Uterus (tissue), 4 donors: ENCODE data around the gene CBFA2T3. TPM values are rescaled to one million over a fixed set of nuclear protein-coding genes. Genes with fewer than 3 reads are reported as not detected.

Experiments
- DNase-seq, 2 donors: peaks; one replicate each; pipeline ENCODE4 v3.0.0-alpha.2; 2019 to 2020
- H3K27ac ChIP-seq, 2 donors: fragments of 200-600 bp; sonication (generic); 1 replicate in 1 of 2; 2 replicates in 1 of 2; pipeline ENCODE4 v1.5.1; 2016 to 2018
- H3K27me3 ChIP-seq, 2 donors: fragments of 200-600 bp; sonication (generic); one replicate each; pipeline ENCODE4 v1.5.1; 2018 to 2019; ENCODE audit warnings: control low read depth in 1 of 2
- H3K36me3 ChIP-seq, 2 donors: fragments of 200-600 bp; sonication (generic); one replicate each; pipeline ENCODE4 v1.5.1; 2019; ENCODE audit warnings: control low read depth in 1 of 2
- H3K4me1 ChIP-seq, 2 donors: fragments of 200-600 bp; sonication (generic); one replicate each; pipeline ENCODE4 v1.5.1; 2018 to 2019; ENCODE audit warnings: control low read depth in 1 of 2
- H3K4me3 ChIP-seq, 2 donors: fragments of 200-600 bp; sonication (generic); 1 replicate in 1 of 2; 2 replicates in 1 of 2; pipeline ENCODE4 v1.5.1; 2018 to 2019; ENCODE audit warnings: mild to moderate bottlenecking in 1 of 2
- H3K9me3 ChIP-seq, 2 donors: fragments of 200-600 bp; sonication (generic); one replicate each; pipeline ENCODE4 v1.5.1; 2019; ENCODE audit warnings: control low read depth in 1 of 2
- POLR2A ChIP-seq, 2 donors: fragments of 450-650 bp; IDR thresholded peaks; one replicate each; pipeline ENCODE4 v1.6.1; 2016; ENCODE audit warnings: antibody characterized with exemption in 2 of 2, mild to moderate bottlenecking in 1 of 2, moderate library complexity in 1 of 2
- intact Hi-C: fragments of 100-400 bp; cut with DNase I; formaldehyde crosslinking; loops from one replicate; pipeline ENCODE4 v1.15.1; 2023; ENCODE audit warnings: low total_unique reads
- total RNA-seq, 4 donors: library from RNA; depleted of rRNA in 3 of 4; stranded (reverse); fragments of >200 nt in 3 of 4; gene quantifications; one replicate each; pipeline versions ENCODE4 v1.1.0 to v1.2.4, GENCODE V29; 2014 to 2023
- TF ChIP-seq, protein P1 (sequence below), 4 experiments: fragments of 200-600 bp in 2 of 4; fragments of 450-650 bp in 2 of 4; sonication (generic) in 2 of 4; IDR thresholded peaks; one replicate each; pipeline ENCODE4 v1.5.1; 2016 to 2019; ENCODE audit warnings: antibody characterized with exemption in 4 of 4, mild to moderate bottlenecking in 2 of 4, moderate library complexity in 1 of 4
- donor health status: DM: yes; HTN: yes; CAD: no.

Gene CBFA2T3
- total RNA-seq, 4 donors from 2014 or later: under 0.01 to 12.1 (median 3.1) TPM

DNA sequence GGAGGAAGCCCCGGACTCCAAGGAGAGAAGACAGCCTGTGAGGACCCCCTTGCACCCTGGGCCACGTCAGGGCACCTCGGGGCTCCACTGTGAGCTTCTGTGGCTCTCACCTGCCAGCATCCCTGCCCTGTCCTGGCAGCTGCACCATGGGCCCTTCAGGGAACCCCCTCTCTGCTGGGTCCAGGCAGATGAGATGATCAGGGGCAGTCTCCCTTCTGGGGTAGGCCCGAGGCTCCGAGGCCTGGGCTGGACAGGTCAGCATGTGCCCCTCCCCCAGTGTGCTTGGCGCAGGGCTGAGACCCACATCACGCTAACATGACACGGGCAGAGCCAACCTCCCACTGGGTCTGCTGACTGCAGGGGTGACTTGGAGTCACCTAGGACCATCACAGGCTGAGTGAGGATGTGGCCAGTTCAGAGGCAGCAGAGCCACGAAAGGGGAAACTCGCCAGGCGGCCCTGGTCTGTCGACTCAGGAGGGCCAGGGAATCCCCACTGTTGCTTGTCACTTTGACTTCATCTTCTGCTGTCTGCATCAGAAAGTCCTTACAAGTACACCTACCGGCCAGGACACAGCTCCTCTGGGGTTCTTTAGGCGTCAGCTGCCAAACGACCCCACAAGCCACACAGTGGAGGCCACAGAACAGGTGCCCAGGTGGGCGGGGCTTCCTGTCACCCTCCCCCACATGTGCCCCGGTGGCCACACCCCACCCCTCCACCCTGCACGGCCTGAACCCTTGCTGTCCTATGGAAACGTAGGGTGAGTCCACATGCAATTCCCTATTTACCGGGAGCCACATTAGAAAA, 122.5 kb downstream of the CBFA2T3 start:
- intact Hi-C loops: no loop called here
- TF ChIP-seq, protein P1, sequence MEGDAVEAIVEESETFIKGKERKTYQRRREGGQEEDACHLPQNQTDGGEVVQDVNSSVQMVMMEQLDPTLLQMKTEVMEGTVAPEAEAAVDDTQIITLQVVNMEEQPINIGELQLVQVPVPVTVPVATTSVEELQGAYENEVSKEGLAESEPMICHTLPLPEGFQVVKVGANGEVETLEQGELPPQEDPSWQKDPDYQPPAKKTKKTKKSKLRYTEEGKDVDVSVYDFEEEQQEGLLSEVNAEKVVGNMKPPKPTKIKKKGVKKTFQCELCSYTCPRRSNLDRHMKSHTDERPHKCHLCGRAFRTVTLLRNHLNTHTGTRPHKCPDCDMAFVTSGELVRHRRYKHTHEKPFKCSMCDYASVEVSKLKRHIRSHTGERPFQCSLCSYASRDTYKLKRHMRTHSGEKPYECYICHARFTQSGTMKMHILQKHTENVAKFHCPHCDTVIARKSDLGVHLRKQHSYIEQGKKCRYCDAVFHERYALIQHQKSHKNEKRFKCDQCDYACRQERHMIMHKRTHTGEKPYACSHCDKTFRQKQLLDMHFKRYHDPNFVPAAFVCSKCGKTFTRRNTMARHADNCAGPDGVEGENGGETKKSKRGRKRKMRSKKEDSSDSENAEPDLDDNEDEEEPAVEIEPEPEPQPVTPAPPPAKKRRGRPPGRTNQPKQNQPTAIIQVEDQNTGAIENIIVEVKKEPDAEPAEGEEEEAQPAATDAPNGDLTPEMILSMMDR (IDR thresholded peaks at IDR 0.05): no peak
- no peak for TF ChIP-seq POLR2A (IDR thresholded peaks at IDR 0.05)
- Histone ChIP-seq H3K27me3 (no peaks in the 10 kb centered on the region), H3K36me3 (no peaks in the 10 kb centered on the region), H3K4me1 (peaks cover 0 to 17% of the 10 kb centered on the region in 2 donors), H3K4me3 (no peak overlapping the region), H3K27ac (no peak overlapping the region), H3K9me3 (no peaks in the 10 kb centered on the region)
- no peak for DNase-seq

DNA sequence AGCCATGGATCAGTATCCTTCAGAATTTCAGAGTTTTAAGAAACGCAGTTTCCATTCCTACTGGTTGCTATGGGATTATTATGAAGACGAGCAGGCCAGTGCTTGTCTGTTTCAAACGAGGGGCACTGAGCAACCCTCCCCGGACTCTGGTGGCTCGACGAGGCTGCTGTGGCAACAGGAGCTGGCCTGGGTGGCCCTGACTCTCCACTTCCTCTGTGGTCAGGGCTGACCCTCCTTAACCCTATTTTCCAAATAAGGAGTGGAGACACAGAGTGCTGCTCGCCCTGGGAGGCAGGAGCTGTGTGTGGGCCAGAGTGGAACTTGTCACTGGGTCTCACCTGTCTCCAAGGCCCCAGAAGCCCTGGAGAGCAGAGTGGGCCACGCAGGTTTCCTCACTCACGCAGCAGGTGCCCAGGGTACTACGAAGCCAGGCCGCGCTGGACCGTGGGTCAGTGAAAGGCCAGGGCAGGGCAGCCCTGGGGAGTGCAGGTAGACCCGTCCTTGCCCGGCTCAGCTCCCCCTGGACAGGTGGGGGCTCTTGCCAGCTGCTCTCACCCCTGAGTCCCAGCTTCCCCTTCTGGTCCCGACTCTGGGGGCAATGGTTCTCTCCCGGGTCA, 123.6 kb downstream of the CBFA2T3 start:
- no peaks in the 10 kb centered on the region for H3K36me3 ChIP-seq
- peaks cover 0 to 14% of the 10 kb centered on the region in 2 donors for H3K4me1 ChIP-seq
- no peak overlapping the region for H3K27ac ChIP-seq
- no peaks in the 10 kb centered on the region for H3K9me3 ChIP-seq
- no peaks in the 10 kb centered on the region for H3K27me3 ChIP-seq
- intact Hi-C loops: no loop called here
- DNase-seq: no peak
- H3K4me3 ChIP-seq: no peak overlapping the region
- TF ChIP-seq, protein P1 (IDR thresholded peaks at IDR 0.05): no peak
- TF ChIP-seq POLR2A (IDR thresholded peaks at IDR 0.05): no peak

DNA sequence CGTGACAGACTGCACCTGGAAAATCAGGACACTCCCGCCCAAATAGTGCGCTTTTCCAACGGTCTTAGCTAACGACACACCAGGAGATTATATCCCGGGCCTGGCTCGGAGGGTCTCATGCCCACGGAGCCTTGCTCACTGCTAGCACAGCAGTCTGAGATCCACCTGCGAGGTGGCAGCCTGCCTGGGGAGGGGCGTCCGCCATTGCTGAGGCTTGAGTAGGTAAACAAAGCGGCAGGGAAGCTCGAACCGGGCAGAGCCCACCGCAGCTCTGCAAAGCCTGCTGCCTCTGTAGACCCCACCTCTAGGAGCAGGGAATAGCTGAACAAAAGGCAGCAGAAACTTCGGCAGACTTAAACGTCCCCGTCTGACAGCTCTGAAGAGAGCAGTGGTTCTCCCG, 125.4 kb downstream of the CBFA2T3 start:
- Histone ChIP-seq H3K4me1 (peaks cover 0 to 8% of the 10 kb centered on the region in 2 donors), H3K27ac (no peak overlapping the region), H3K36me3 (no peaks in the 10 kb centered on the region), H3K4me3 (no peak overlapping the region), H3K27me3 (no peaks in the 10 kb centered on the region), H3K9me3 (no peaks in the 10 kb centered on the region)
- TF ChIP-seq POLR2A (IDR thresholded peaks at IDR 0.05): no peak
- TF ChIP-seq, protein P1 (IDR thresholded peaks at IDR 0.05): no peak
- intact Hi-C loops: no loop called here
- no peak for DNase-seq

DNA sequence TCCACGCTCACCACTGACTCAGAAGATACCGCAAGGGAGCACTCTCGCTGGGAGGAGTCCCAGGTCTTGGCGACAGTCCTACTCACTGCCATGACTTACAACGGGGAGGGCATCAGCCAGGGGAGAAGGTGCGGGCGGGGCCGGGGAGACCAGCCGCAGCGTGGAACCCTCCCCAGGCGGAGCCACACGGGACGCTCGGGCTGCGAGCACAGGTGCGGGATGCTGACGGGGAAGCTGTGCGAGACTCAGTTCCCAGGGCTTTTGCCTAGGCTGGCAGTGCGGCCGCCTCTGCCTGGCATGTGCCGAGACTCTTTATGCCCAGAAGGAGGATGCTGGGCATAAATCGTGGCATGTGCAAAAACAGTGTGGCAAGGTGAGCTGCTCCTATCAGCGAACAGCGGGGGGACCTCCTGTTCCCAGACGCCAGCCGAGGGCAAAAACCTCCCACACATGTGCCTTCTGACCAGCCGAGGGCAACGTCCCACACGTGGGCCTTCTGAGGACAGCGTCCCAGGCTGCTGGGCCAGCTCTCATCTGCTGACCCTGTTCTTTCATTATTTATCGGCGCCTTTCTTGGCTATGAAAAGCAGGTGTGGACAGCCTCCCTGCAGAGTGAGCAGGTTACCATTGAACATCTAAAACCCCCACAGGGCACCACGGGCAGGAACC, 126.3 kb downstream of the CBFA2T3 start:
- no peak overlapping the region for H3K27ac ChIP-seq
- intact Hi-C loops: no loop called here
- DNase-seq: no peak
- no peaks in the 10 kb centered on the region for H3K36me3 ChIP-seq
- H3K4me3 ChIP-seq: no peak overlapping the region
- TF ChIP-seq POLR2A (IDR thresholded peaks at IDR 0.05): no peak
- TF ChIP-seq, protein P1 (IDR thresholded peaks at IDR 0.05): no peak
- H3K9me3 ChIP-seq: no peaks in the 10 kb centered on the region
- H3K27me3 ChIP-seq: no peaks in the 10 kb centered on the region
- H3K4me1 ChIP-seq: peaks cover 0 to under 1% of the 10 kb centered on the region in 2 donors

DNA sequence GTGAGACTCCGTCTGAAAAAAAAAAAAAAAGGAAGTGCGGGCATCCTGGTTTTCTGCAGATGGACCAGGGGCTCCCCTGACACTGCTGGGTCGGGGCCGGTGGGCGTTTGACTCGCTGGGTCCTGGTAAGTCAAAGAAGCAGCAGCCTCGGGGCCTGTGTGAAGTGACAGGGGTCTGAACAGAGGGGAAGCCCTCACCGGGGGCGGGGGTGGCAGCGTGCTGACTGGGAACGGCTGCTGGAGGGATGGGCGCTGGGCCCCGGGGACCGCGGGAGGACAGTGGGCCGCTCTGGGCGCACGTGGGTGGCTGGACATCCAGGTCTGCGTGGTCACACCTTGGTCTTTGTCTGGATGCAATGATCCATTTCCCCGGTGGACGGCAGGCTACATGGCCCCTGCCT, 128.4 kb downstream of the CBFA2T3 start:
- Histone ChIP-seq H3K27me3 (no peaks in the 10 kb centered on the region), H3K36me3 (no peaks in the 10 kb centered on the region), H3K9me3 (no peaks in the 10 kb centered on the region), H3K27ac (no peak overlapping the region), H3K4me1 (no peaks in the 10 kb centered on the region), H3K4me3 (no peak overlapping the region)
- no peak for DNase-seq
- TF ChIP-seq, protein P1 (IDR thresholded peaks at IDR 0.05): no peak
- no peak for TF ChIP-seq POLR2A (IDR thresholded peaks at IDR 0.05)
- intact Hi-C loops: no loop called here
